ENCODE measurements around the gene CEP72.
"Not testable (repeated sequence)": the region's sequence is repeated elsewhere in the genome, so short reads cannot be mapped to it uniquely, and the experiment has no call there.

CEP72 gene

DNA sequence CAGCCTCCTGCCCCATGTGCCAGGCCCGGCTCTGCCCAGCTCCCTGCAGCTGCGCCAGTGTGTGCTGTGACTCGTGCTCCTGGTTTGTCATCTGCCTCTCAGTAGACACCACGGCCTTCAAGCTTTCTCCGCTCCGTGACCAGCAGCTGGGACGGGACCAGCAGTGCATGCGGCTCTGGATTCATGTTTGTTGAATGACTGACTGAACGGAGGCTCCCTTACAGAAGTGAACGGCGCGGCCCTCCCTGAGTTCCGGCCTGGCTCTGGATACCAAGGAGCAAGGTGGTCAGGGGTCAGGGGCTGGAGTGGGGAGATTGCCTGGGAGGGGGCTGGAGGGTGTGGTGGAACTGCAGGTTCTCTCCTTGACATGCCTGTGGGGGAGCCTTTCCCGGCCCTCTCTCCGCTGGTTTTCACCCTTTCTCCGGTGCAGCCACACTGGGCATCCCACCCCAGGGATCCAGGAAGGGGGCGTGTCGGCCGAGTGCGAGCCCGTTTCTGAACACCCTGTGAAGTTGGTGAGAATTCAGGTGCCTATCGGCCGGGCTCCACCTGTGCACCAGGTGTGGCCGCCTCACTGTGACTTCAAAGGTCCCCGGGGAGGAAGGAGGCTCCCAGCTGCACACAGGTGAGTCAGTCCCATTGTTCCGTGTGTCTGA is 11.1 kb upstream of the CEP72 start:
- DNase-seq = no peak

DNA sequence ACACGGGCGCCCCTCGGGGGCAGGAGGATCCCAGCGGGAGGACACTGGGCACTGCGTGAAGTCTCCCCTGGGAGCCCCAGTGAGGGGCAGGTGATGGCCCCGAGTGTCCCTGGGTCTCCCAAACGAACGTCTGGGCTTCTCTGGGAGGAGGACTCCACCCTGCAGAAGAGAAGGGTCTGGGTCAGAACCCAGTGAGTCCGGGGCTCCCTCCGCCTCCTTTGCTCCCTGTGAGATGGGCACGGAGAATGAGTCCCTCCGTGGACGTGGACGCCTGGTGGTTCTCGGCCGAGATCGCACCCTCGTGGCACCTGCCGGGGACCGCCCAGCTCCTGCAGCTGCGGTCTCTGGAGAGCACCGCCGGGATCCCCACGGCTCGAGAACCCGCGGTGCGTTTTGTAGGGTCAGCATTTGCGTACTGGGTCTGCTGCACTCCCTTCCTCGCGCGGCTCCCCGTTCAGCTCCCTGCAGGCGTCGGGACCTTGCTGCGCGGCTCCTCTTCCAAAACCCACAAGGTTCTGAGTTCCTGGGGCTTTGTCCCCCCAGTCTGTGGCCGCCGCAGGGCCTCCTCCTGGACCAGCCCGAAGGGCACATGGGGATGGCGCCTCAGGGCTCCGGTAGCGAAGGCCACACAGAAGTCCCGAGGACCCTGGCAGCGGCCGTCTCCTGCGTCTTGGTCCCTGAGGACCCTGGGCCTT is 10.2 kb upstream of the CEP72 start:
- DNase-seq = no peak

- DNase-seq = no peak
Observed at GRCh38 chr5:602466-603035, 9.6 kb upstream of the CEP72 start.

DNA sequence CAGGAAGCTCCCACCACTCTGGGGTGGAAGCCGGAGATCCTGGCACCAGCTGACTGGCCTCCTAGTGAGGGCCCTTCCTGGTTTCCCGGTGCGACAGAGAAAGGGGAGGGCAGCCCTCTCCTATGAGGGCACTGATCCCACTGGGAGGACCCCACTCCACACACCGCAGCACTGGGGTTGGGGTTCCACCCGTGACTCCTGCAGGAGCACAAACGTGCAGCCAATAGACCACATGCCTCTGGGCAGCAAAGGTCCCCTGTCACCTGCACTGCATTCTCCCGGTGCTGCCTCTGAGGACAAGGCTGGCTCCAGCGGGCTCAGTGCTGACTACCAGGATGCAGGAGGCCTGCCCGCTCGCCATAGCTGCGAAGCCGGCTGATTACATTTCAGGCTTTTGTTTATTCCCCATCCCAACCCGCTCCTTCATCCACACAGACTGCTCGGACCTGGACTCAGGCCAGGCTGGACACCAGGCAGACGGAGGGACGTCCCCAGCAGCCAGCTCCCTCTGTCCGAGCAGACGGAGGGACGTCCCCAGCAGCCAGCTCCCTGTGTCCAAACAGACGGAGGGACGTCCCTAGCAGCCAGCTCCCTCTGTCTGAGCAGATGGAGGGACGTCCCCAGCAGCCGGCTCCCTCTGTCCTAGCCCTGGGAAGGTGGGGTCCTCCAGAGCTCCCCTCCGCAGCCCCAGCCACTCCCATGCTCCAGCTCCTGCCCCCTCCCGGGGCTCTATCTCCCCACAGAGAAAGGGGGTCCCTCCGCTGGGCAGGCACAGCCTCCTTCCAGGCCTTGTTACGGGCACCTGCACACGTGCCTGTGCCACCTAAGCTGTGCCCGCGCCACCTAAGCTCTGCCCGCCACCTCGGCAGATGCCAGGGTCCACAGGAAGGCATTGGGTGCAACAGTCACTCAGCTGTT is 8.8 kb upstream of the CEP72 start:
- no peak for DNase-seq

- DNase-seq = no peak
Observed at GRCh38 chr5:604391-604831, 7.7 kb upstream of the CEP72 start.

DNA sequence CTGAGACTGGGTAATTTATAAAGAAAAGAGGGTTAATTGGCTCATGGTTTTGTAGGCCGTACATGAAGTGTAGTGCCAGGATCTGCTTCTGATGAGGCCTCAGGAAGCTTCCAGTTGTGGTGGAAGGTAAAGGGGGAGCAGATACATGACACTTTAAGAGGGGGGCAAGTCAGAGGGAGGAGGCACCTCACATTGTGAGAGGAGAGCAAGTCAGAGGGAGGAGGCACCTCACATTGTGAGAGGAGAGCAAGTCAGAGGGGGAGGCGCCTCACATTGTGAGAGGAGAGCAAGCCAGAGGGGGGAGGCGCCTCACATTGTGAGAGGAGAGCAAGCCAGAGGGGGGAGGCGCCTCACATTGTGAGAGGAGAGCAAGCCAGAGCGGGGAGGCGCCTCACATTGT is 7.0 kb upstream of the CEP72 start:
- DNase-seq = not testable (repeated sequence)

DNA sequence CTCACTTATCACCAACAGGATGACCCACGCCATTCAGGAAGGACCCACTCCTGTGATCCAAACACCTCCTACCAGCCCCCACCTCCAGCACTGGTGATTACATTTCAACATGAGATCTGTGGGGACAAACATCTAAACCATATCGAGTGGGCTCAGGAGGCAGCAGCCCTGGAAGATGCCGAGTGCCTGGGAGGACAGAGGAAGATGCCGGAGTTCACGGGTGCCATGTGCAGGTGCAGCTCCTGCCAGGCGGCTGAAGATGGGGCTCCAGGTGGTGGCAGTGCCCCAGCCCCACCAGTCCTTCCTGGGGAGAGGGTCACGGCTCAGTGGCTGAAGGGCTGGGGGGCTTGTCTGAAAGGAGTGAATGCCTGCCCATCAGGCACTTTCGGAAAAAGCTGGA is 6.1 kb upstream of the CEP72 start:
- DNase-seq = no peak

- DNase-seq = no peak
Observed at GRCh38 chr5:606526-607399, 5.4 kb upstream of the CEP72 start.

DNA sequence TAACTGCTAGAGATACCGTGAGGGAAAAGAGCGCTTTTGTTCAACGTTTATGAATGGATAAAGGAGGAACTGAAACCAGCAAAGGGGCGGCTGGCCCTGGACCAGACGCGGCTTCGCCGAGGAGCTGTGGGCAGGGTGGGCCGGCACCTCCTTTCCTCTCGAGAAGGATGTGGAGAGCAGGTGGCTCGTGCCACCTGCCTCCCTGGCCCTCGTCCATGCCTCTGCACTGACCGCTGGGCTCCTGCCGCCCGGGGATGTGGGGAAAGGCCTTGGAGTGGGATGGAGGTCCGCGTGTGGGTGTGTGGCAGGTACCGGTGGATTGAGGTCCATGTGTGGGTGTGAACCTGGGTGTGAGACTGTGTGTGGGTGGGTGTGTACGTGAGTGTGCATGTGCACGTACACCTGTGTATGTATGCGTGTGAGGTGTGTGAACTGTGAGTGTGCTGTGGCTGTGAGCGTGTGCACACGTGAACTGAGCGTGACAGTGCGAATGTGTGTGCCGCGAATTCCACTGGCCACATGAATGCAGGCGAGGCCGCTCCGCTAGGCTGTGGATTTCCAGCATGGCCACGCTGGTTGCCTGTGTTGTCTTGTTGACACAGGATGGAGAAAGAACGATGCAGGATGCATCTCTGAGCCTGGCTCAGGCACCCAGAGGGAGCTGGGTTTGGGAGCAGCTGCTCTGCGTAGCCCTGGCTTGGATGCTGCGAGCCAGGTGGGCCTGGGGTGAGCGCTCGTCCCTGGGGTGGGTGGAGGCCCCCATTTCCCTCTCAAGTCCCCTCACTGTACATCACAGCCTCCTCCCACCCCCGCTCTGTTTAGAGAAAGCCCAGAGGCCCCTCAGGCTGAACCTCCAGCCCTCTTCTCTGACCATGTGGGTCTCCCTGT is 4.4 kb upstream of the CEP72 start:
- peak; percentile 45 to 75 (median 64) for DNase-seq

- no peak for DNase-seq
Observed at GRCh38 chr5:608429-609370, 3.4 kb upstream of the CEP72 start.

- no peak for DNase-seq
Observed at GRCh38 chr5:609506-609905, 2.6 kb upstream of the CEP72 start.

- no peak for DNase-seq
Observed at GRCh38 chr5:610011-610743, 2.0 kb upstream of the CEP72 start.

- DNase-seq = no peak
Observed at GRCh38 chr5:610744-611730, 1.1 kb upstream of the CEP72 start.

DNA sequence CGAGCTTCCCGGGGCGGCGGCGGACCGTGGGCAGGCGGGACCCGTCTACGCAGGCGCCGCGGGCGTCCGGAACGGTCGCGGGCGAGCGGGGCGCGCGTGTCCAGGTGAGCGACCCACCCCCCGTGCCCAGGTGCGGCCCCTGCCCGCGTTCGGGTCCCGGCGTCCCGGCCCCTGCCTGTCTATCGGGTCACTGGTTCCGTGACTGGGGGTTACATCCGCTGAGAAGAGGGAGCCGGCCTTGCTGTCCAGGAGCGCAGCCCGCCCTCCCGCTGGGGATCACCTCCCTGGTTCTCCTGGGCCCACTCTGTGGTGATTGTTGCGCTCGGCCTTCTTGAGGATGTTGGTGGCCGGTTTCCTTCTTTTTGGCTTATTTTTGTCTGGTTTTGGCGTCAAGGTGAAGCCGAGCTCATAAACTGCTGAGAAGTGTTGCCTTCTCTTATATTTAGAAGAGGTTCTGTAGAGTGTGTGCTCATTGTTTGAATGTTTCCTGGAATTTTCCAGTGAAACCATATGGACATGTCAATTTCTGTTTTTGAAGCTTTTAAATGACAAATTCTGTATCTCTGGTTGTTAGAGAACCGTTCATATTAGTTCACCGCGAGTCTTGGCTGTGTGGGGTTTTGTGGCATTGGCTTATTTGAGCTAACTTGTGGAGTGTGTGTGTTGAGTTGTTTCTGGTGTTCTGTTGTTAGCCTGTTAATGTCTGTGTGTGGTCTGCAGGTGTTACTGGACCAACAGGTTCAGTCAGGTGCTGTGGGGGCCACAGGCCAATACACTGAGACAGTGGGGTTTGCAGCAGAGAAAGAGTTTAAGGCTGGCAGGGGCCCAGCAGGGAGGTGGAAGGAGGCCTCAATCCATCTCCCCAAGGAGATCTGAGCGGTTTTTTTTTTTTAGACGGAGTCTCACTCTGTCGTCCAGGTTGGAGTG is 621 bp downstream of the CEP72 start:
- DNase-seq = peak in 3 of 4 experiments; percentile 8 to 33 (median 18)

DNA sequence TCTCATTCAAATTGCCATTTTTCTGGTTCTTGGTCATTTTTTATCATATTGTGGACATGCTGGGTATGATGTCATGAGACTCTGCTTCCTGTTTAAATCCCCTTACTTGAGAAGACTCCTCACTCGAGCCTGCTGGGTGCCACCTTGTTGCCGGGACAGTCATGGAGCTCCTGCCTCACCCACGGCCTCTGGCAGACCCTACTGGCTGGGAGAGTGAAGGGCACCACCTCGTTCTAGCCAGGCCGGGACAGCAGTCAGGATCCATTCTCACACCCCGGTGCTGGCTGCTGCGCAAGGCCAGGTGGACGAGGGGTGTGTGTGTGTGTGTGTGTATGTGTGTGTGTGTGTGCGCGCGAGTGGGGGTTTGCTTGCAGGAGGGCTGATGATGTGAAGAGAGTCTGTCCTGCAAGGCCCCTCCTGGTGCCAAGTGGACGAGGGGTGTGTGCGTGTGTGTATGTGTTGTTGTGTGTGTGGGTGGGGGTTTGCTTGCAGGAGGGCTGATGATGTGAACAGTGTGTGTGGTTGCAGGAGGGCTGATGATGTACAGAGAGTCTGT is 4.4 kb downstream of the CEP72 start:
- DNase-seq = peak in 1 of 4 experiments; percentile 8

GRCh38 chr5:617896-618295 is 5.8 kb downstream of the CEP72 start:
- no peak for DNase-seq

Data from suppressor macrophage (primary cell).